ENCODE data around the gene KRTAP9-8. TPM values are rescaled to one million over a fixed set of nuclear protein-coding genes. Genes with fewer than 3 reads are reported as not detected.

Gene KRTAP9-8
- total and polyA plus RNA-seq, 12 donors: not detected

- Histone ChIP-seq H3K27me3 (peaks cover 11% of the 10 kb centered on the region), H3K36me3 (replicated peaks in 1 of 2) (no peaks in the 10 kb centered on the region), H3K4me3 (no peak overlapping the region), H3K27ac (no peak overlapping the region), H3K4me1 (replicated peaks in 1 of 2) (no peaks in the 10 kb centered on the region), H3K9me3 (replicated peaks in 1 of 3) (peaks cover 0 to 6% (median 0%) of the 10 kb centered on the region in 3 donors)
- TF ChIP-seq CTCF (IDR thresholded peaks at IDR 0.05): no peak
- no peak for DNase-seq
- intact Hi-C loops (cut with DNase I): no loop called here
- 30 to 51% (median 42%) methylated on average over 1 of the region's 1 CpG for WGBS, 4 donors
Measured at GRCh38 chr17:41211845-41212466, 25.8 kb upstream of the KRTAP9-8 start.

DNA sequence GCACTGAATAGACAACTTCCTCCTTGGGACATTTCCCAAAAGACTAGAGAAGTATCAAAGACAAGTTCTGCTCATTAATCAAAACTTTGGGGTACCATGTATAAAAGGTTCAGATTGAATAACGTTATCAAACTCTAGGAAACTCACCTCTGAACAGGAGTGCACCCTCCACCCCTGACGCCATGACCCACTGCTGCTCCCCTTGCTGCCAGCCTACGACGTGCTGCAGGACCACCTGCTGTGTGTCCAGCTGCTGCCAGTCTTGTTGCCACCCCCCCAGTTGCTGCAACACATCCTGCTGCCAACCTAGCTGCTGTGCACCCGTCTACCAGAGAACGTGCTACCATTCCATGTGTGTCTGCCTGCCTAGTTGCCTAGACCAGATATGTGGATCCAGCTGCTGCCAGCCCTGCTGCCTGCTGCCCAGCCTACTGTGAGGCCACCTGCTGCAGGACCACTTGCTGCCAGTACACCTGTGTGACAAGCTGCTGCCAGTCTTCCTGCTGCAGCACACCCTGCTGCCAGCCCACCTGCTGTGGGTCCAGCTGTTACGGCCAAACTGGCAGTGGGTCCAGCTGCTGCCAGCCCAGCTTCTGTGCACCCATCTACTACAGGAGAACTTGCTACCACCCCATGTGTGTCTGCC, 25.2 kb upstream of the KRTAP9-8 start:
- Histone ChIP-seq H3K27ac (no peak overlapping the region), H3K9me3 (replicated peaks in 1 of 3) (peaks cover 0 to 6% (median 0%) of the 10 kb centered on the region in 3 donors), H3K27me3 (peaks cover 11% of the 10 kb centered on the region), H3K4me1 (replicated peaks in 1 of 2) (no peaks in the 10 kb centered on the region), H3K36me3 (replicated peaks in 1 of 2) (no peaks in the 10 kb centered on the region), H3K4me3 (no peak overlapping the region)
- DNase-seq: no peak
- intact Hi-C loops (cut with DNase I): no loop called here
- TF ChIP-seq POLR2A (IDR thresholded peaks at IDR 0.05) (no peak), CTCF (IDR thresholded peaks at IDR 0.05) (no peak)
- 70 to 75% (median 73%) methylated on average over 5 to 7 of the region's 7 CpGs for WGBS, 4 donors

DNA sequence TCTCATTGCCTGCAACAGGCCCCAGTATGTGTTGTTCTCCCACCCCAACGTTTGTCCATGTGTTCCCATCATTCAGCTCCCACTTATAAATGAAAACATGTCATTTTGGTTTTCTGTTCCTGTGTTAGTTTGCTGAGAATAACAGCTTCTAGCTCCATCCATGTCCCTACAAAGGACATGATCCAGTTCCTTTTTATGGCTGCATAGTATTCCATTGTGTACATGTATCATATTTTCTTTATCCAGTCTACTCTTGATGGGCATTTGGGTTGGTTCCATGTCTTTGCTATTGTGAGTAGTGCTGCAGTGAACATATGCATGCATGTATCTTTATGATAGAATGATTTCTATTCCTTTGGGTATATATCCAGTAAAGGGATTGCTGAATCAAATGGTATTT, 22.1 kb upstream of the KRTAP9-8 start:
- 58 to 87% (median 66%) methylated on average over 1 of the region's 1 CpG for WGBS, 4 donors
- no peak overlapping the region for H3K4me3 ChIP-seq
- H3K27me3 ChIP-seq: peaks cover 2% of the 10 kb centered on the region
- no peaks in the 10 kb centered on the region for H3K36me3 ChIP-seq (replicated peaks in 1 of 2)
- intact Hi-C loops (cut with DNase I): no loop called here
- H3K27ac ChIP-seq: no peak overlapping the region
- no peaks in the 10 kb centered on the region for H3K9me3 ChIP-seq (replicated peaks in 1 of 3)
- no peak for DNase-seq
- H3K4me1 ChIP-seq (replicated peaks in 1 of 2): no peaks in the 10 kb centered on the region
- TF ChIP-seq POLR2A (IDR thresholded peaks at IDR 0.05) (no peak), CTCF (IDR thresholded peaks at IDR 0.05) (no peak)

GRCh38 chr17:41223821-41224220, 14.0 kb upstream of the KRTAP9-8 start:
- Histone ChIP-seq H3K36me3 (replicated peaks in 1 of 2) (no peaks in the 10 kb centered on the region), H3K27ac (no peak overlapping the region), H3K9me3 (replicated peaks in 1 of 3) (no peaks in the 10 kb centered on the region), H3K4me1 (replicated peaks in 1 of 2) (no peaks in the 10 kb centered on the region), H3K27me3 (no peaks in the 10 kb centered on the region), H3K4me3 (no peak overlapping the region)
- TF ChIP-seq POLR2A (IDR thresholded peaks at IDR 0.05) (no peak), CTCF (IDR thresholded peaks at IDR 0.05) (no peak)
- WGBS, 4 donors: 59 to 63% (median 60%) methylated on average over 2 of the region's 2 CpGs
- DNase-seq: no peak
- intact Hi-C loops (cut with DNase I): no loop called here

All from adrenal gland (tissue), 12 donors.